HEK293T (cell line): Measurements from ENCODE around the gene KIAA0930.

ENCODE experiments used
- ARNT ChIP-seq: fragments of 450-650 bp; IDR thresholded peaks from 2 replicates; pipeline ENCODE4 v1.6.1; 2017; ENCODE audit warnings: mild to moderate bottlenecking
- BHLHE40 ChIP-seq: fragments of 450-650 bp; IDR thresholded peaks from 2 replicates; pipeline ENCODE4 v1.6.1; 2016; ENCODE audit warnings: mild to moderate bottlenecking, moderate library complexity, borderline replicate concordance
- ELF4 ChIP-seq: fragments of 450-650 bp; IDR thresholded peaks from 2 replicates; pipeline ENCODE4 v1.6.1; 2017; ENCODE audit warnings: antibody characterized with exemption
- FOXA1 ChIP-seq: fragments of 450-650 bp; IDR thresholded peaks from 2 replicates; pipeline ENCODE4 v1.6.1; 2016; ENCODE audit warnings: mild to moderate bottlenecking
- FOXK2 ChIP-seq: fragments of 450-650 bp; IDR thresholded peaks from 2 replicates; pipeline ENCODE4 v1.6.1; 2016; ENCODE audit warnings: mild to moderate bottlenecking
- FOXM1 ChIP-seq: fragments of 450-650 bp; IDR thresholded peaks from 2 replicates; pipeline ENCODE4 v1.6.1; 2017; ENCODE audit warnings: mild to moderate bottlenecking, borderline replicate concordance
- HDGF ChIP-seq: fragments of 450-650 bp; IDR thresholded peaks from 2 replicates; pipeline ENCODE4 v1.6.1; 2017; ENCODE audit warnings: antibody characterized with exemption, borderline replicate concordance
- LEF1 ChIP-seq: fragments of 450-650 bp; IDR thresholded peaks from 2 replicates; pipeline ENCODE4 v1.6.1; 2017; ENCODE audit warnings: mild to moderate bottlenecking, borderline replicate concordance
- NFRKB ChIP-seq: fragments of 450-650 bp; IDR thresholded peaks from 2 replicates; pipeline ENCODE4 v1.6.1; 2016; ENCODE audit warnings: mild to moderate bottlenecking, moderate library complexity
- SP1 ChIP-seq: fragments of 450-650 bp; IDR thresholded peaks from 2 replicates; pipeline ENCODE4 v1.6.1; 2017
- SUZ12 ChIP-seq: fragments of 450-650 bp; IDR thresholded peaks from 2 replicates; pipeline ENCODE4 v1.6.1; 2016; ENCODE audit warnings: mild to moderate bottlenecking
- ZNF384 ChIP-seq: fragments of 450-650 bp; IDR thresholded peaks from 2 replicates; pipeline ENCODE4 v1.6.1; 2016
- TF ChIP-seq, protein P1 (sequence below): fragments of 450-650 bp; IDR thresholded peaks from 2 replicates; pipeline ENCODE4 v1.6.1; 2016

DNA sequence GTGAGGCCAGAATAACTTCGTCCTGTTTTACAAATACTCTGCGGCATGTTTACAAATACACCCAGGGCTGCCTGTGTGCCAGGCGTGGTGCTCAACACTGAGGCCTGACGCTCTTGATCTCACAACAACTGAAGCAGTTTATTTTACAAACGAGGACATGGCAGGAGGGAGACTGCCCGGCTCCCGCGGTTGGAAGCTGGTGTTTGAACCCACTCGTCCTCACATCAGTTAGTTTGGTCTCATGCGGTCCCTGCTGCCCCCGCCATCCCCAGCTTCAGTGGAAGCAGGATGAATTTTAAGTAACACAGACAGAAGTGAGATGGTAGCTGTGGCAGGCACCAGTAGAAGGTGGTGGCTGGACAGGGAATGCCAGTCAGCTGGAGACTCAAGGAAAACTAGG, 16.4 kb downstream of the KIAA0930 start:
- TF ChIP-seq SUZ12 = no peak
- no peak for TF ChIP-seq SP1
- TF ChIP-seq, protein P1, sequence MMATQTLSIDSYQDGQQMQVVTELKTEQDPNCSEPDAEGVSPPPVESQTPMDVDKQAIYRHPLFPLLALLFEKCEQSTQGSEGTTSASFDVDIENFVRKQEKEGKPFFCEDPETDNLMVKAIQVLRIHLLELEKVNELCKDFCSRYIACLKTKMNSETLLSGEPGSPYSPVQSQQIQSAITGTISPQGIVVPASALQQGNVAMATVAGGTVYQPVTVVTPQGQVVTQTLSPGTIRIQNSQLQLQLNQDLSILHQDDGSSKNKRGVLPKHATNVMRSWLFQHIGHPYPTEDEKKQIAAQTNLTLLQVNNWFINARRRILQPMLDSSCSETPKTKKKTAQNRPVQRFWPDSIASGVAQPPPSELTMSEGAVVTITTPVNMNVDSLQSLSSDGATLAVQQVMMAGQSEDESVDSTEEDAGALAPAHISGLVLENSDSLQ = no peak
- no peak for TF ChIP-seq ZNF384
- TF ChIP-seq FOXM1 = no peak
- no peak for TF ChIP-seq HDGF
- TF ChIP-seq FOXA1 = no peak
- no peak for TF ChIP-seq FOXK2
- no peak for TF ChIP-seq LEF1
- TF ChIP-seq NFRKB = no peak
- no peak for TF ChIP-seq BHLHE40
- TF ChIP-seq ARNT = no peak
- TF ChIP-seq ELF4 = no peak
